Mesodermal cell (in vitro differentiated cells): ENCODE results near the gene TMEM143.
"Not testable (repeated sequence)": the region's sequence is repeated elsewhere in the genome, so short reads cannot be mapped to it uniquely, and the experiment has no call there.

Experiments used
- H3K27ac ChIP-seq: 2 replicates; pipeline ENCODE4 v1.7.0; 2013; ENCODE audit warnings: mild to moderate bottlenecking, low read depth, low read length, moderate library complexity; ENCODE audit not compliant: severe bottlenecking
- H3K36me3 ChIP-seq: 2 replicates; pipeline ENCODE4 v1.7.1; 2013; ENCODE audit warnings: mild to moderate bottlenecking, low read length, moderate library complexity; ENCODE audit not compliant: control insufficient read depth, insufficient read depth
- H3K4me1 ChIP-seq: one replicate; pipeline ENCODE4 v1.7.1; 2013; ENCODE audit warnings: mild to moderate bottlenecking, low read length; ENCODE audit not compliant: insufficient read depth, control insufficient read depth, poor library complexity, severe bottlenecking
- H3K4me3 ChIP-seq: 2 replicates; pipeline ENCODE4 v1.7.0; 2013; ENCODE audit warnings: low read length, control low read depth, mild to moderate bottlenecking; ENCODE audit not compliant: insufficient read depth, poor library complexity, severe bottlenecking; ENCODE audit errors: extremely low read depth
- H3K9me3 ChIP-seq: 2 replicates; pipeline ENCODE4 v1.7.1; 2013; ENCODE audit warnings: mild to moderate bottlenecking, low read length, moderate library complexity; ENCODE audit not compliant: control insufficient read depth
- WGBS, 2 experiments: methylation state at CpG; one replicate each; pipeline ENCODE4 v1.1.5; 2013; ENCODE audit warnings: missing lambda C conversion rate in 2 of 2; ENCODE audit not compliant: insufficient coverage in 2 of 2; 5-methylcytosine and 5-hydroxymethylcytosine counted together

The TMEM143 gene

GRCh38 chr19:48390188-48391099 lies 26.7 kb upstream of the TMEM143 start:
- peak overlapping the region; percentile 82 for H3K27ac ChIP-seq
- 0 to 4% methylated on average over 12 to 15 of the region's 24 CpGs for WGBS, 2 experiments
- no peaks in the 10 kb centered on the region for H3K9me3 ChIP-seq
- H3K36me3 ChIP-seq: peaks cover 38% of the 10 kb centered on the region
- peaks cover 16% of the 10 kb centered on the region for H3K4me1 ChIP-seq
- H3K4me3 ChIP-seq: peak overlapping the region; percentile 90

GRCh38 chr19:48386981-48387380 lies 23.2 kb upstream of the TMEM143 start:
- no peaks in the 10 kb centered on the region for H3K9me3 ChIP-seq
- peaks cover 3% of the 10 kb centered on the region for H3K4me1 ChIP-seq
- H3K36me3 ChIP-seq: peaks cover 73% of the 10 kb centered on the region
- 100% methylated on average over 1 of the region's 3 CpGs for WGBS, 2 experiments
- H3K4me3 ChIP-seq: no peak overlapping the region
- no peak overlapping the region for H3K27ac ChIP-seq

GRCh38 chr19:48385461-48386087 lies 21.8 kb upstream of the TMEM143 start:
- WGBS, 2 experiments: 98 to 100% methylated on average over 4 to 6 of the region's 7 CpGs
- H3K36me3 ChIP-seq: peaks cover 87% of the 10 kb centered on the region
- no peaks in the 10 kb centered on the region for H3K9me3 ChIP-seq
- no peak overlapping the region for H3K27ac ChIP-seq
- peaks cover 3% of the 10 kb centered on the region for H3K4me1 ChIP-seq
- no peak overlapping the region for H3K4me3 ChIP-seq

GRCh38 chr19:48382286-48382685 lies 18.5 kb upstream of the TMEM143 start:
- Histone ChIP-seq H3K4me1 (peaks cover 3% of the 10 kb centered on the region), H3K27ac (no peak overlapping the region), H3K4me3 (no peak overlapping the region), H3K36me3 (peaks cover 72% of the 10 kb centered on the region), H3K9me3 (no peaks in the 10 kb centered on the region)
- WGBS, 2 experiments: 99 to 100% methylated on average over 5 to 6 of the region's 8 CpGs

- Histone ChIP-seq H3K4me1 (peaks cover 3% of the 10 kb centered on the region), H3K9me3 (no peaks in the 10 kb centered on the region), H3K36me3 (peaks cover 63% of the 10 kb centered on the region), H3K27ac (no peak overlapping the region), H3K4me3 (no peak overlapping the region)
- 94 to 100% methylated on average over 5 to 8 of the region's 11 CpGs for WGBS, 2 experiments
These were observed 17.6 kb upstream of the TMEM143 start for GRCh38 chr19:48381178-48381950.

- no peak overlapping the region for H3K4me3 ChIP-seq
- no peak overlapping the region for H3K27ac ChIP-seq
- H3K36me3 ChIP-seq: peaks cover 40% of the 10 kb centered on the region
- no peaks in the 10 kb centered on the region for H3K9me3 ChIP-seq
- WGBS, 2 experiments: 90 to 93% methylated on average over 4 of the region's 5 CpGs
- no peaks in the 10 kb centered on the region for H3K4me1 ChIP-seq
These were observed 15.3 kb upstream of the TMEM143 start for GRCh38 chr19:48379058-48379457.

- H3K4me3 ChIP-seq: no peak overlapping the region
- 94 to 96% methylated on average over 10 of the region's 10 CpGs for WGBS, 2 experiments
- no peaks in the 10 kb centered on the region for H3K4me1 ChIP-seq
- no peaks in the 10 kb centered on the region for H3K9me3 ChIP-seq
- peaks cover 32% of the 10 kb centered on the region for H3K36me3 ChIP-seq
- no peak overlapping the region for H3K27ac ChIP-seq
These were observed 14.4 kb upstream of the TMEM143 start for GRCh38 chr19:48378194-48378570.

GRCh38 chr19:48373567-48373966 lies 9.8 kb upstream of the TMEM143 start:
- 84 to 94% methylated on average over 8 to 11 of the region's 11 CpGs for WGBS, 2 experiments
- H3K9me3 ChIP-seq: no peaks in the 10 kb centered on the region
- no peak overlapping the region for H3K27ac ChIP-seq
- H3K4me1 ChIP-seq: no peaks in the 10 kb centered on the region
- no peak overlapping the region for H3K4me3 ChIP-seq
- H3K36me3 ChIP-seq: no peaks in the 10 kb centered on the region

GRCh38 chr19:48372904-48373303 lies 9.2 kb upstream of the TMEM143 start:
- 85 to 95% methylated on average over 4 of the region's 4 CpGs for WGBS, 2 experiments
- H3K27ac ChIP-seq: no peak overlapping the region

GRCh38 chr19:48371771-48372170 lies 8.0 kb upstream of the TMEM143 start:
- H3K27ac ChIP-seq, H3K9me3 ChIP-seq, H3K4me3 ChIP-seq, H3K36me3 ChIP-seq, H3K4me1 ChIP-seq: not testable (repeated sequence)
- WGBS, 2 experiments: 91 to 93% methylated on average over 5 of the region's 5 CpGs

More at GRCh38 chr19:48372904-48373303, 9.2 kb upstream of the TMEM143 start:
- no peaks in the 10 kb centered on the region for H3K36me3 ChIP-seq
- H3K9me3 ChIP-seq: no peaks in the 10 kb centered on the region
- no peaks in the 10 kb centered on the region for H3K4me1 ChIP-seq
- H3K4me3 ChIP-seq: no peak overlapping the region
